Uterus (tissue), 2 donors: Measurements from ENCODE around the gene SERTM1.

Experiments used
- POLR2A ChIP-seq, 2 donors: fragments of 450-650 bp; IDR thresholded peaks; one replicate each; pipeline ENCODE4 v1.6.1; 2016; ENCODE audit warnings: antibody characterized with exemption in 2 of 2, mild to moderate bottlenecking in 1 of 2, moderate library complexity in 1 of 2
- TF ChIP-seq, protein P1 (sequence below), 4 experiments: fragments of 200-600 bp in 2 of 4; fragments of 450-650 bp in 2 of 4; sonication (generic) in 2 of 4; IDR thresholded peaks; one replicate each; pipeline ENCODE4 v1.5.1; 2016 to 2019; ENCODE audit warnings: antibody characterized with exemption in 4 of 4, mild to moderate bottlenecking in 2 of 4, moderate library complexity in 1 of 4

DNA sequence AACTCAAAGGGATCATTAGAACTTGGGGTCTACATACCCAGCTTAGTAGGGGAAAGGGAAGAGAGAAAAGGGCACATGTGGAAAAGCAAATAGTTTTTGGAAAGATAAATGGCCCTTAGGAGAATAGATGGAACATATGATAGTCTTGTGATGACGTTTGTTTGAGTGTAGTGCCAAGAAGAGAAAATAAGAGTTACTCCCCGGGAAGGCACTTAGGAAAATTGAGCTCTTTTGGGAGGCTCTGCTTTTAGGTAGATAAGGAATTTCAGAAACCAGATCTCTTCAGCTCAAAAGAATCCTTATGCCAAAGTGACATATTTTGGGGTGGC, 44.8 kb upstream of the SERTM1 start:
- TF ChIP-seq POLR2A (IDR thresholded peaks at IDR 0.05) = no peak
- TF ChIP-seq, protein P1, sequence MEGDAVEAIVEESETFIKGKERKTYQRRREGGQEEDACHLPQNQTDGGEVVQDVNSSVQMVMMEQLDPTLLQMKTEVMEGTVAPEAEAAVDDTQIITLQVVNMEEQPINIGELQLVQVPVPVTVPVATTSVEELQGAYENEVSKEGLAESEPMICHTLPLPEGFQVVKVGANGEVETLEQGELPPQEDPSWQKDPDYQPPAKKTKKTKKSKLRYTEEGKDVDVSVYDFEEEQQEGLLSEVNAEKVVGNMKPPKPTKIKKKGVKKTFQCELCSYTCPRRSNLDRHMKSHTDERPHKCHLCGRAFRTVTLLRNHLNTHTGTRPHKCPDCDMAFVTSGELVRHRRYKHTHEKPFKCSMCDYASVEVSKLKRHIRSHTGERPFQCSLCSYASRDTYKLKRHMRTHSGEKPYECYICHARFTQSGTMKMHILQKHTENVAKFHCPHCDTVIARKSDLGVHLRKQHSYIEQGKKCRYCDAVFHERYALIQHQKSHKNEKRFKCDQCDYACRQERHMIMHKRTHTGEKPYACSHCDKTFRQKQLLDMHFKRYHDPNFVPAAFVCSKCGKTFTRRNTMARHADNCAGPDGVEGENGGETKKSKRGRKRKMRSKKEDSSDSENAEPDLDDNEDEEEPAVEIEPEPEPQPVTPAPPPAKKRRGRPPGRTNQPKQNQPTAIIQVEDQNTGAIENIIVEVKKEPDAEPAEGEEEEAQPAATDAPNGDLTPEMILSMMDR (IDR thresholded peaks at IDR 0.05) = no peak
